Measurements from ENCODE around the gene ZNF276. TPM values are rescaled to one million over a fixed set of nuclear protein-coding genes. Genes with fewer than 3 reads are reported as not detected.
"Not testable (repeated sequence)": the region's sequence is repeated elsewhere in the genome, so short reads cannot be mapped to it uniquely, and the experiment has no call there.

Gene ZNF276
- polyA plus RNA-seq, 1 of the 3 experiments (the other 2 are of a cell fraction), result 24.9 TPM

- DNase-seq, result no peak
- H3K4me1 ChIP-seq (ENCODE audit: control insufficient read depth in 1 of 2, insufficient read depth in 2 of 2, low read depth in 1 of 2, low read length in 1 of 2), result peaks cover 0 to 1% of the 10 kb centered on the region in 2 experiments; a peak in 1 of 4 replicates
- peaks cover 18 to 31% of the 10 kb centered on the region in 2 experiments for H3K36me3 ChIP-seq (replicated peaks in 1 of 2; ENCODE audit: control insufficient read depth in 1 of 2, insufficient read depth in 2 of 2, low read length in 1 of 2)
- H3K9me3 ChIP-seq, result no peaks in the 10 kb centered on the region
- no peak for TF ChIP-seq POLR2AphosphoS5 (IDR thresholded peaks at IDR 0.05; ENCODE audit: low read depth, low read length)
- no peak overlapping the region for H2AFZ ChIP-seq (ENCODE audit: low read depth)
- ChIA-PET CTCF (interaction anchor here (4.9 kb wide), 1 partner anchor 90 kb away, joined by 25 read pairs; no protein-coding TSS in a partner anchor), POLR2A (no interaction called here)
- H3K9me2 ChIP-seq, result no peaks in the 10 kb centered on the region
- no peak overlapping the region for H3K27ac ChIP-seq (ENCODE audit: low read depth in 2 of 2, low read length in 1 of 2)
- H3K9ac ChIP-seq, result no peak overlapping the region
- no peak overlapping the region for H3K4me3 ChIP-seq (ENCODE audit: low read depth in 2 of 2, low read length in 1 of 2)
- no peaks in the 10 kb centered on the region for H3K27me3 ChIP-seq (ENCODE audit: insufficient read depth)
- no peaks in the 10 kb centered on the region for H3K79me2 ChIP-seq (ENCODE audit: insufficient read depth)
- H3K4me2 ChIP-seq, result no peak overlapping the region
- 100% methylated on average over 7 of the region's 16 CpGs for WGBS (ENCODE audit: low lambda C conversion rate)
- H3F3A ChIP-seq (replicated peaks; ENCODE audit: insufficient read depth), result no peaks in the 10 kb centered on the region
- H4K20me1 ChIP-seq (ENCODE audit: insufficient read depth), result no peaks in the 10 kb centered on the region
Measured at GRCh38 chr16:89770367-89770766, 49.0 kb downstream of the ZNF276 start.

- no peak overlapping the region for H3K27ac ChIP-seq (ENCODE audit: low read depth in 2 of 2, low read length in 1 of 2)
- H3K4me1 ChIP-seq (ENCODE audit: control insufficient read depth in 1 of 2, insufficient read depth in 2 of 2, low read depth in 1 of 2, low read length in 1 of 2), result peaks cover 0 to 15% of the 10 kb centered on the region in 2 experiments; a peak in 1 of 4 replicates
- H3K4me3 ChIP-seq (ENCODE audit: low read depth in 2 of 2, low read length in 1 of 2), result no peak overlapping the region
- H3K9me3 ChIP-seq, result no peaks in the 10 kb centered on the region
- DNase-seq, result no peak
- no peaks in the 10 kb centered on the region for H3K79me2 ChIP-seq (ENCODE audit: insufficient read depth)
- no peaks in the 10 kb centered on the region for H3F3A ChIP-seq (replicated peaks; ENCODE audit: insufficient read depth)
- ChIA-PET POLR2A (no interaction called here), CTCF (interaction anchor here (0.9 to 5.8 kb wide), 4 partner anchors 10 to 85 kb away, joined by 3 to 27 read pairs (median 4); no protein-coding TSS in a partner anchor)
- H3K27me3 ChIP-seq (ENCODE audit: insufficient read depth), result no peaks in the 10 kb centered on the region
- no peak overlapping the region for H2AFZ ChIP-seq (ENCODE audit: low read depth)
- no peaks in the 10 kb centered on the region for H3K9me2 ChIP-seq
- H3K36me3 ChIP-seq (replicated peaks in 1 of 2; ENCODE audit: control insufficient read depth in 1 of 2, insufficient read depth in 2 of 2, low read length in 1 of 2), result peaks cover 8 to 22% of the 10 kb centered on the region in 2 experiments
- H3K9ac ChIP-seq, result no peak overlapping the region
- H3K4me2 ChIP-seq, result no peak overlapping the region
- no peak for TF ChIP-seq IRF3 (IDR thresholded peaks at IDR 0.05; ENCODE audit: low read depth, low read length)
- WGBS (ENCODE audit: low lambda C conversion rate), result 100% methylated on average over 4 of the region's 13 CpGs
- H4K20me1 ChIP-seq (ENCODE audit: insufficient read depth), result no peaks in the 10 kb centered on the region
Measured at GRCh38 chr16:89775223-89775622, 53.9 kb downstream of the ZNF276 start.

GRCh38 chr16:89778211-89778610 is 56.9 kb downstream of the ZNF276 start:
- H3K27me3 ChIP-seq (ENCODE audit: insufficient read depth); H3F3A ChIP-seq (replicated peaks; ENCODE audit: insufficient read depth); H3K9ac ChIP-seq; H3K27ac ChIP-seq (ENCODE audit: low read depth in 2 of 2, low read length in 1 of 2); H3K4me3 ChIP-seq (ENCODE audit: low read depth in 2 of 2, low read length in 1 of 2); H3K9me2 ChIP-seq; H2AFZ ChIP-seq (ENCODE audit: low read depth); H3K4me2 ChIP-seq; POLR2A ChIA-PET; H3K79me2 ChIP-seq (ENCODE audit: insufficient read depth); DNase-seq; H4K20me1 ChIP-seq (ENCODE audit: insufficient read depth); H3K9me3 ChIP-seq: not testable (repeated sequence)
- WGBS (ENCODE audit: low lambda C conversion rate), result 98% methylated on average over 5 of the region's 5 CpGs
- CTCF ChIA-PET, result interaction anchor here (5.8 kb wide), 1 partner anchor 82 kb away, joined by 27 read pairs; no protein-coding TSS in a partner anchor
- peaks cover 0 to 15% of the 10 kb centered on the region in 2 experiments; a peak in 1 of 4 replicates for H3K4me1 ChIP-seq (ENCODE audit: control insufficient read depth in 1 of 2, insufficient read depth in 2 of 2, low read depth in 1 of 2, low read length in 1 of 2)
- peaks cover 12 to 17% of the 10 kb centered on the region in 2 experiments for H3K36me3 ChIP-seq (replicated peaks in 1 of 2; ENCODE audit: control insufficient read depth in 1 of 2, insufficient read depth in 2 of 2, low read length in 1 of 2)

Data from SK-N-SH (cell line).